Glutamatergic neuron (in vitro differentiated cells): ENCODE data around the gene DDX59. TPM values are rescaled to one million over a fixed set of nuclear protein-coding genes. Genes with fewer than 3 reads are reported as not detected.

ENCODE experiments used
- DNase-seq: peaks from one replicate; pipeline ENCODE4 v3.0.0; 2022
- H3K27ac Mint-ChIP-seq: one replicate; pipeline ENCODE4 v1.8.0; 2020; ENCODE audit warnings: mild to moderate bottlenecking, mixed read lengths, inconsistent platforms; ENCODE audit not compliant: unreplicated experiment
- H3K27me3 Mint-ChIP-seq: one replicate; pipeline ENCODE4 v1.8.0; 2020; ENCODE audit warnings: mild to moderate bottlenecking, moderate library complexity, mixed read lengths, inconsistent platforms; ENCODE audit not compliant: unreplicated experiment
- H3K36me3 Mint-ChIP-seq: one replicate; pipeline ENCODE4 v1.8.0; 2020; ENCODE audit warnings: mild to moderate bottlenecking, mixed read lengths, inconsistent platforms; ENCODE audit not compliant: unreplicated experiment
- H3K4me1 Mint-ChIP-seq: one replicate; pipeline ENCODE4 v1.8.0; 2020; ENCODE audit warnings: mild to moderate bottlenecking, low read depth, mixed read lengths, inconsistent platforms; ENCODE audit not compliant: unreplicated experiment
- H3K4me3 Mint-ChIP-seq: one replicate; pipeline ENCODE4 v1.8.0; 2020; ENCODE audit warnings: mild to moderate bottlenecking, mixed read lengths, inconsistent platforms; ENCODE audit not compliant: unreplicated experiment
- H3K9me3 Mint-ChIP-seq: one replicate; pipeline ENCODE4 v1.8.0; 2020; ENCODE audit warnings: mild to moderate bottlenecking, moderate library complexity, mixed read lengths, inconsistent platforms; ENCODE audit not compliant: unreplicated experiment
- CTCF ChIP-seq: fragments of 200-600 bp; sonication (generic); IDR thresholded peaks from one replicate; pipeline ENCODE4 v1.5.0; 2021; ENCODE audit not compliant: partially characterized antibody, unreplicated experiment
- total RNA-seq: library from RNA; stranded (reverse); fragmentation: NEBNext Ultra II Directional; extraction: Animal tissue kit (Norgen Biotek cat#: 25700); gene quantifications from one replicate; pipeline ENCODE4 v1.2.1, GENCODE V29; 2021; ENCODE audit not compliant: unreplicated experiment

Gene DDX59
- total RNA-seq, 1 donor from 2014 or later: 10.6 TPM

GRCh38 chr1:200627575-200628222 is 42.0 kb downstream of the DDX59 start:
- Mint-ChIP-seq H3K27me3 (no peaks in the 10 kb centered on the region), H3K36me3 (no peaks in the 10 kb centered on the region), H3K4me3 (no peak overlapping the region), H3K4me1 (peaks cover 8% of the 10 kb centered on the region), H3K9me3 (no peaks in the 10 kb centered on the region), H3K27ac (no peak overlapping the region)
- DNase-seq: no peak
- TF ChIP-seq CTCF: no peak

GRCh38 chr1:200626853-200627534 is 42.7 kb downstream of the DDX59 start:
- H3K27ac Mint-ChIP-seq: no peak overlapping the region
- peaks cover 8% of the 10 kb centered on the region for H3K4me1 Mint-ChIP-seq
- H3K27me3 Mint-ChIP-seq: no peaks in the 10 kb centered on the region
- no peaks in the 10 kb centered on the region for H3K9me3 Mint-ChIP-seq
- no peak for DNase-seq
- no peak for TF ChIP-seq CTCF
- no peak overlapping the region for H3K4me3 Mint-ChIP-seq
- no peaks in the 10 kb centered on the region for H3K36me3 Mint-ChIP-seq

GRCh38 chr1:200625381-200625824 is 44.3 kb downstream of the DDX59 start:
- DNase-seq: no peak
- Mint-ChIP-seq H3K9me3 (no peaks in the 10 kb centered on the region), H3K27ac (no peak overlapping the region), H3K4me1 (peaks cover 8% of the 10 kb centered on the region), H3K4me3 (no peak overlapping the region), H3K36me3 (no peaks in the 10 kb centered on the region), H3K27me3 (no peaks in the 10 kb centered on the region)
- no peak for TF ChIP-seq CTCF

- Mint-ChIP-seq H3K36me3 (no peaks in the 10 kb centered on the region), H3K27ac (no peak overlapping the region), H3K4me3 (no peak overlapping the region), H3K27me3 (no peaks in the 10 kb centered on the region), H3K4me1 (peaks cover 2% of the 10 kb centered on the region), H3K9me3 (peaks cover 2% of the 10 kb centered on the region)
- no peak for TF ChIP-seq CTCF
- no peak for DNase-seq
These were observed 44.9 kb downstream of the DDX59 start for GRCh38 chr1:200624679-200625335.
